Measurements from ENCODE around the gene SYNE1. TPM values are rescaled to one million over a fixed set of nuclear protein-coding genes. Genes with fewer than 3 reads are reported as not detected.
"Not testable (repeated sequence)": the region's sequence is repeated elsewhere in the genome, so short reads cannot be mapped to it uniquely, and the experiment has no call there.

Gene SYNE1
- total RNA-seq, 4 donors from 2014 or later: 78.9 to 352 (median 113) TPM

DNA sequence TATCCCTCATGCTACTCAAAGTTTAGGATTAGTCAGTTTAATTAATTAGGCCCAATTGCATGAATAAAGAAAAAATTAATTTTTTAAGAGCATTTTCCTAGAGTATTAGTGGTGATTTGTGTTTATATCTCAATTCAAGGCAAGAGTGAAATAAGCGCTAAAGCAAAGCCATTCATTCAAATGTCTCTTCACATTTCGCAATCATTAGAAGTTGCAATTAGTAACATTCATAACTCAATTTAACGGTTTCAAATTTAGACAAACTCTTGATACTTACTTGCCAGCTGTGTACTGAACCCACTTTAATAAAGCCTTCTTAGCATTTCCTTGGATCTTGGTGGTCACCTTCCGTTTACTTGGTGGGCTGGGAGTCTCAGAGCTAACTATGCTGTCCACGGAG lies 127.2 kb downstream of the SYNE1 start:
- ATAC-seq (ENCODE audit: low FRiP score) (no peak), DNase-seq (ENCODE audit: low spot score) (no peak)
- TF ChIP-seq CTCF (IDR thresholded peaks at IDR 0.05): no peak

DNA sequence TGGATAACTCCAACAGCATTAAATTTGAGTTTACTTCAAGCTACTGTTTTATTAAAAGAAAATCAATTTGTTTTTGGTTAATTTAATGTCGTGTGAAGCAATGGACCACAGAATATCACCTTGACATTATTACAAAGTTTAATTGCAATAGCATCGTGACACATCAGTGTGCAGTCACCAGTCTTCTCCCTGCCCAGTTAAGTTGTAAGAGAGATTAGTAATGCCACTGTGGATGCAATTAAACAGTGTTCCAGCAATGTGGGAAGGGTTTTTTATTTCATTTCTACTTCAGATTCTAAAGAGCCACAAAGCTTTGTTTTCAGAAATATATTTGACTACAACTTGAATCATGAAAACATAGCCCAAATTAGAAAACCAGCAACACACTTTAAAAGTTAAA lies 128.7 kb downstream of the SYNE1 start:
- no peak for TF ChIP-seq CTCF (IDR thresholded peaks at IDR 0.05)
- ATAC-seq (ENCODE audit: low FRiP score) (no peak), DNase-seq (ENCODE audit: low spot score) (no peak)

DNA sequence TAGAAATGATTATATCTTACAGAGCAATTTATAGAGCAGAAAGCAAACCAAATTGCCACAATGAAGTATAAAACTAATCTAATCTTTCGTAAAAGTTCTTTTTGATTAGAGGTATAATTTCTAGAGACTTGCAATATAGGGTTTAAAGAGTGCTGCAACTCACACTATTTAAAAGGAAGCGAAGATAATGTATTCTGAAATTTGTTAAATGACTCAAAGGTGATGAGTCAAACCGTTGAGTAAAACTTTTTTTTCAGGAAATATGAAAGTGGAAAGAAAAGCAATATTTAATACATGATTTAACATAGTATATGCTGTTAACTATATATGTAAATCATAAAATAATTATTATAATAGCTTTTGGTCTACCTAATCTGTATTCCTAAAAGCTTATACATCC lies 133.6 kb downstream of the SYNE1 start:
- no peak for DNase-seq (ENCODE audit: low spot score)
- no peak for TF ChIP-seq CTCF (IDR thresholded peaks at IDR 0.05)
- ATAC-seq (ENCODE audit: low FRiP score): no peak

DNA sequence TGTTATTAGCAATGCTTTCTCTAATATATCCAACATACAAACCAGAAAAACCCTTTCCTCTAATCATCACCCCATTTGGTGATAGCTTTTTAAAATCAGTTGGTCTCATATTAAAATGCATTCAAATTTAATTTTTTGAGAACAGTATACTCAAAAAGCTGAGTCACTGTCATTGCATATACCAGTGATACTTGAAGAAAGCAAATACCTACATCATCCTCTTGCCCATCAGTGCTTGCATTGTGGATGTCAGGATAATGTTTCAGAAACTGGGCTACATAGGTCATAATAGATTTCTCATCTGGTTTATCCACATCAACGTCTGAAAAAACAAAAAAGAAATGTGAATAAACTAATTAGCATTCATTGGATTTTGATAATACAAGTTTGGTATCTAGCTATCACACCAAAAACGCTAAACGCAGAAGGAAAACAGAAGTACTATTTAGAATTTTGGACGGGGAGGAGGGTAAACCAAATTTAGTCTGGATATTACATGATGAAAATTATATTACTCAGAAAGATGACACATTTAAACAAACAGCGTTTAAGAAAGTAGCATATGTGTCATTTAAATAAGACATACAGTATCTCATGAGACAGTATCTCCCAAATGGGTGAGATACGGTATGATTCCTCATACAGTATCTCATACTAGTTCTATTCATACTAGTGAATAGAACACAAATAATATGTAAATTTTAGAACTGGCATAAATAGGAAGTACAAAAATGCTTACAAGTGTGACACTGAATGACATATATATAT lies 134.6 kb downstream of the SYNE1 start:
- DNase-seq (ENCODE audit: low spot score) (no peak), ATAC-seq (ENCODE audit: low FRiP score) (no peak)
- no peak for TF ChIP-seq CTCF (IDR thresholded peaks at IDR 0.05)

DNA sequence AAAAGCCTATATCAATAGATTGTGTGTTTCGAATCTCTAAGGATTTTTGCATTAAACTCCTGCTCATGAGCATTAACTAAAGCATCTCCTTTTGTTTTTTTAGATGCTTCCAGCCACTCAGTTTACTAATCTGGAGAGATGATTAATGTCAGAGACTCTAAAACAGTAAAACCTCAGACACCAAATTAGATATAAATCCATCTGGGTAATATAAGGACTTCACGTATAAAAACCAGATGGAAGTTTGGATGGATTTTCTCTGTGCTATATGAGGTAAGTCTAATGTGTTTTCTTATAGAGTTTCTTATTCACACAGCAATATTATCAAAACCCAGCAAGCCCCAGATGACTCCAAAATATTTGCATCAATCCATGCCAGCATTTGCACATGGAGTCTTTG lies 137.2 kb downstream of the SYNE1 start:
- no peak for TF ChIP-seq CTCF (IDR thresholded peaks at IDR 0.05)
- DNase-seq (ENCODE audit: low spot score) (no peak), ATAC-seq (ENCODE audit: low FRiP score) (no peak)

DNA sequence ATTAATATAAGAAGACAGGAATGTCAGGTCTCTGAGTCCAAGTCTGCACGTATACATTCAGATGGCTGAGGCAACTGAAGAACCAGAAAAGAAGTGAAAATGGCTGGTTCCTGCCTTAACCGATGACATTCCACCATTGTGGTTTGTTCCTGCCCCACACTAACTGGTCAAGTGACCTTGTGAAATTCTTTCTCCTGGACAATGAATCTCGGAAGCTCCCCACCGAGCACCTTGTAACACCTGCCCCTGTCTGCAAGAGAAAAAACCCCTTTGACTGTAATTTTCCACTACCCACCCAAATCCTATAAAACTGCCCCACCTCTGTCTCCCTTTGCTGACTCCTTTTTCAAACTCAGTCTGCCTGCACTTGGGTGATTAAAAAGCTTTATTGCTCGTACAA lies 140.4 kb downstream of the SYNE1 start:
- ATAC-seq (ENCODE audit: low FRiP score) (no peak), DNase-seq (ENCODE audit: low spot score) (no peak)
- TF ChIP-seq CTCF (IDR thresholded peaks at IDR 0.05): no peak

- ATAC-seq (ENCODE audit: low FRiP score); DNase-seq (ENCODE audit: low spot score): not testable (repeated sequence)
These were observed 141.7 kb downstream of the SYNE1 start for GRCh38 chr6:152495456-152495855.

DNA sequence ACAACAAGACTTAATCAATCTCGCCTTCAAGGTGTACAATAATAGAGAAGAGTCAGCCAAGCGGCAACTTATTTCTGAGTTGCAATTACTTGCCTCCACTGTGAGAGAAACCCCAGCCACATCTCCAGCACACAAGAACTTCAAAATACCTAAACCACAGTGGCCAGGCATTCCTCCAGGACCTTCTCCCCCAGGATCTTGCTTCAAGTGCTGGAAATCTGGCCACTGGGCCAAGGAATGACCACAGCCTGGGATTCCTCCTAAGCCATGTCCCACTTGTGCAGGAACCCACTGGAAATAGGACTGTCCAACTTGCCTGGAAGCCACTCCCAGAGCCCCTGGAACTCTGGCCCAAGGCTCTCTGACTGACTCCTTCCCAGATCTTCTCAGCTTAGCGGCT lies 144.9 kb downstream of the SYNE1 start:
- DNase-seq (ENCODE audit: low spot score); ATAC-seq (ENCODE audit: low FRiP score): not testable (repeated sequence)

DNA sequence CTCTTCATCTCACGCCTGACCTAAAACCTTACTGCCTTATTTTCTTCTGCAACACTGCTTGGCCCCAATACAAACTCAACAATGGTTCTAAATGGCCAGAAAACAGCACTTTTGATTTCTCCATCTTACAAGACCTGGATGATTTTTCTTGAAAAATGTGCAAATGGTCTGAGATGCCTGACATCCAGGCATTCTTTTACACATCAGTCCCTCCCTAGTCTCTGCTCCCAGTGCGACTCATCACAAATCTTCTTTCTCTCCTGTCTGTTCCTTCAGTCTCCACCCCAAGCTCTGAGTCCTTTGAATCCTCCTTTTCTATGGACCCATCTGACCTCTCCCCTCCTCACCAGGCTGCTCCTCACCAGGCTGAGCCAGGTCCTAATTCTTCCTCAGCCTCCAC lies 145.7 kb downstream of the SYNE1 start:
- not testable (repeated sequence) for ATAC-seq (ENCODE audit: low FRiP score); DNase-seq (ENCODE audit: low spot score)

DNA sequence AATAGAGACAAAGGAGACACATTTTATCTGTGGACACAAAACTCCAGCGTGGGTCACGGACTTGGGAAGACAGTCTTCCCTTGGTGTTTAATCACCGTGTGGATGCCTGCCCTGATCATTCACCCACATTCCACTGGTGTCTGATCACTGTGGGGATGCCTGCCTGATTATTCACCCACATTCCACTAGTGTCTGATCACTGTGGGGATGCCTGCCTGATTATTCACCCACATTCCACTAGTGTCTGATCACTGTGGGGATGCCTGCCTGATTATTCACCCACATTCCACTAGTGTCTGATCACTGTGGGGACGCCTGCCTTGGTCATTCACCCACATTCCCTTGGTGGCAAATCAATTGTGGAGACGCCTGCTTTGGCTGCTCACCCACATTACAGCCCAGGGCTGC lies 146.2 kb downstream of the SYNE1 start:
- peak; percentile 23 for ATAC-seq (ENCODE audit: low FRiP score)
- not testable (repeated sequence) for DNase-seq (ENCODE audit: low spot score)
